Prostate gland (tissue), 2 donors: ENCODE data around the gene PHF21B. TPM values are rescaled to one million over a fixed set of nuclear protein-coding genes. Genes with fewer than 3 reads are reported as not detected.

Source experiments
- DNase-seq: peaks from one replicate; pipeline ENCODE4 v3.0.0-alpha.2; 2019; ENCODE audit warnings: low spot score
- H3K27ac ChIP-seq, 2 donors: fragments of 200-600 bp; sonication (generic); 2 replicates each; pipeline ENCODE4 v1.5.1; 2017 to 2019
- H3K27me3 ChIP-seq: fragments of 200-600 bp; sonication (generic); replicated peaks from 2 replicates; pipeline ENCODE4 v1.5.1; 2019; ENCODE audit not compliant: insufficient read depth
- H3K36me3 ChIP-seq, 2 donors: fragments of 200-600 bp; sonication (generic); 1 replicate in 1 of 2; 2 replicates in 1 of 2; pipeline versions ENCODE4 v1.5.1 to v1.8.1; 2017 to 2019
- H3K4me1 ChIP-seq: fragments of 200-600 bp; sonication (generic); replicated peaks from 2 replicates; pipeline ENCODE4 v1.5.1; 2019
- H3K4me3 ChIP-seq, 2 donors: fragments of 200-600 bp; sonication (generic); 2 replicates each; pipeline ENCODE4 v1.5.1; 2017 to 2019
- H3K9me3 ChIP-seq: fragments of 200-600 bp; sonication (generic); 2 replicates; pipeline ENCODE4 v1.5.1; 2017
- POLR2A ChIP-seq: fragments of 450-650 bp; IDR thresholded peaks from one replicate; pipeline ENCODE4 v1.6.1; 2016; ENCODE audit warnings: antibody characterized with exemption, mild to moderate bottlenecking
- POLR2AphosphoS5 ChIP-seq: sonication (generic); formaldehyde crosslinking; IDR thresholded peaks from one replicate; pipeline ENCODE4 v1.6.1; 2017; ENCODE audit warnings: antibody characterized with exemption
- WGBS: methylation state at CpG from one replicate; pipeline ENCODE4 v1.1.5; 2018; 5-methylcytosine and 5-hydroxymethylcytosine counted together
- intact Hi-C: fragments of 100-400 bp; cut with DNase I; formaldehyde crosslinking; loops from one replicate; pipeline ENCODE4 v1.14.2; 2022
- total RNA-seq, 2 donors: library from RNA; depleted of rRNA; stranded (reverse); fragments of >200 nt; gene quantifications; one replicate each; pipeline ENCODE4 v1.1.0, GENCODE V29; 2016
- TF ChIP-seq, protein P1 (sequence below), 4 experiments: fragments of 200-600 bp in 2 of 4; fragments of 450-650 bp in 2 of 4; sonication (generic) in 2 of 4; IDR thresholded peaks; 1 replicate in 3 of 4; 2 replicates in 1 of 4; pipeline ENCODE4 v1.5.1; 2016 to 2019; ENCODE audit warnings: antibody characterized with exemption in 4 of 4, mild to moderate bottlenecking in 2 of 4, moderate library complexity in 2 of 4

Gene PHF21B
- total RNA-seq, 2 donors from 2014 or later, result 9.7 to 27.3 TPM

DNA sequence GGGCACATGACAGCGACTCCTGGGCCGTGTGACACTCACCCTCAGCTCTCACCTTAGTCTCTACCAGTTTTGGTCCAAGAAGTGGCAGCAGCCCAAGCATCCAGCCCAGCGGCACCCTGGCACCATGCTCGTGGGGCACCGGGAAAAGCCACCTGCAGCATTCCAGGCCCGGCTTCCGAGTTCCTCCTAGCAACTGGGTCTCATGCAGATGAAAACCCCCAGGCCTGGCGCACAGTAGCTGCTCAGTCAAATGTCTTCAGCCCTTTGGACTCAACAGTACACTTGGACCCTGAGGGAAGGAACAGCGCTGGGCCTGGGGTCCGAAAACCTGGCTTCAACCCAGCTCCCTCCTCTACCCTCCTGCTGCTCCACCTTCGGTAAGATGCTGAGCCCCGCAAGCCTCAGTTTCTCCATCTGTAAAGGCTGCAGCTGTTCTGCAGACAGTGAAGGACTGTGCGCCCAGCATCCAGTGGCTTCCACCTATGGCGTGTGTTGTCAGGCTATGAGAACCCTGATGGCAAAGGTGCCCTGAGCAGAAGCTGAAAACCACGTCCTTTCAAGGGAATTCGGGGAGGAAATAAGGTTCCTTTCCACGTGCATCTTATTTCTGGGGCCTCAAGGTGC, 66.0 kb downstream of the PHF21B start:
- no peak overlapping the region for H3K27ac ChIP-seq
- H3K36me3 ChIP-seq, result no peaks in the 10 kb centered on the region
- no peak for DNase-seq
- WGBS, result 85% methylated on average over 17 of the region's 17 CpGs
- no peak overlapping the region for H3K4me3 ChIP-seq
- H3K4me1 ChIP-seq, result no peaks in the 10 kb centered on the region
- no peak for TF ChIP-seq POLR2A
- no peak for TF ChIP-seq POLR2AphosphoS5
- TF ChIP-seq, protein P1, sequence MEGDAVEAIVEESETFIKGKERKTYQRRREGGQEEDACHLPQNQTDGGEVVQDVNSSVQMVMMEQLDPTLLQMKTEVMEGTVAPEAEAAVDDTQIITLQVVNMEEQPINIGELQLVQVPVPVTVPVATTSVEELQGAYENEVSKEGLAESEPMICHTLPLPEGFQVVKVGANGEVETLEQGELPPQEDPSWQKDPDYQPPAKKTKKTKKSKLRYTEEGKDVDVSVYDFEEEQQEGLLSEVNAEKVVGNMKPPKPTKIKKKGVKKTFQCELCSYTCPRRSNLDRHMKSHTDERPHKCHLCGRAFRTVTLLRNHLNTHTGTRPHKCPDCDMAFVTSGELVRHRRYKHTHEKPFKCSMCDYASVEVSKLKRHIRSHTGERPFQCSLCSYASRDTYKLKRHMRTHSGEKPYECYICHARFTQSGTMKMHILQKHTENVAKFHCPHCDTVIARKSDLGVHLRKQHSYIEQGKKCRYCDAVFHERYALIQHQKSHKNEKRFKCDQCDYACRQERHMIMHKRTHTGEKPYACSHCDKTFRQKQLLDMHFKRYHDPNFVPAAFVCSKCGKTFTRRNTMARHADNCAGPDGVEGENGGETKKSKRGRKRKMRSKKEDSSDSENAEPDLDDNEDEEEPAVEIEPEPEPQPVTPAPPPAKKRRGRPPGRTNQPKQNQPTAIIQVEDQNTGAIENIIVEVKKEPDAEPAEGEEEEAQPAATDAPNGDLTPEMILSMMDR (IDR thresholded peaks at IDR 0.05), result no peak
- no peaks in the 10 kb centered on the region for H3K27me3 ChIP-seq
- H3K9me3 ChIP-seq, result no peaks in the 10 kb centered on the region
- intact Hi-C loops, result no loop called here

DNA sequence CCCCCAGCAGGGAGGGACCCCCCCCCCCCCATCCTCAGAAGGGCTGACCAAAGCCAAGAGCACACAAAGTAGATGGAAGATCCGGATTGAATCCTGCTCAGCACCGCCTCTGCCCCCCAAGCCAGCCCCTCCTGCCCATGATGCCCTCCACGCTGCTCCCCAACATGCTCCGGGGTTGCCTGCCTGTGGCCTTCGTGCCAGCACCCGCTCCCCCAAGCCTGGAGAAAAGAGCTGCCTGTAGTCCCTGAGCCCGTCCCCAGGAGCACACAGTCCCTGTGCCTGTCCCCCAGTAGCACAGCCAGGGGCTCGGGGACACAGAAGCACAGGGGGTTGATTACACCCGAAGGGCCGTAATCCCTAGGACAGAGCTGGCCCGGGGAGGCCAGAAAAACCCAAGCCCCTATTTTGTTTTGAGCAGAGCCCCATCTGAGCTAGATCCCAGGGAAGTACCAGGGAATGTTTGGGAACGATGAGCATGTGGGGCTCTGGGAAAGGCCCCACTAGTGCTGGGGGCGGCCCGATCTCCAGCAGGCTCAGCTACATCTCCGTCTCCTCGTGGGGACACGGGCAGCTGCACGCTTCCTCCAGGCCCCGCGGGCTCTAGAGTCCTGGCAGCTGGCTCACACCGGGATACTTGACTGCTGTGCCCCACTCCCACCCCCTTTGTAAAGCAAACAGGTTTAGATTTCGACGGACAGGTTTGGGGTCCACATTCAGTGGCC, 66.7 kb downstream of the PHF21B start:
- Histone ChIP-seq H3K27me3 (no peaks in the 10 kb centered on the region), H3K9me3 (no peaks in the 10 kb centered on the region), H3K36me3 (no peaks in the 10 kb centered on the region), H3K4me3 (no peak overlapping the region), H3K27ac (no peak overlapping the region), H3K4me1 (no peaks in the 10 kb centered on the region)
- DNase-seq, result no peak
- 75% methylated on average over 22 of the region's 23 CpGs for WGBS
- TF ChIP-seq, protein P1 (IDR thresholded peaks at IDR 0.05), result no peak
- TF ChIP-seq POLR2AphosphoS5, result no peak
- no peak for TF ChIP-seq POLR2A
- intact Hi-C loops, result no loop called here

DNA sequence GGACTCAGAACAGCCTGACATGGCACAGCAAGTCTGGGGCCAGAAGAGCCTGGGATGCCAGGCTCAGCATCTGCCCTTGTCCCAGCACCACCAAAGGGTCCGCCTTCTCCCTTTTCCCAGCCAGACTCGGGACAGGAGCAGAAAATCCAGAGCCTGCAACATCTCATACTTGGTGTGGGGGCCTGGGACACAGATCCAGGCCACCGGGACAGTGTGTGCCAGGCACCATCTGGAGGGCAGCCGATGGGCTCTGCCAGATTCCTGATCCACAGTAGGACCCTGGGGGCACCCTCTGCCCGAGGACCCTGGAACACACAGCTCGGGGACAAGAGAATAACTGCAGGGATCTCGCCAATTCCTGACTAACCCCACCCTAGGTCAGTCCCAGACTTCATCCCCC, 67.7 kb downstream of the PHF21B start:
- 76% methylated on average over 7 of the region's 7 CpGs for WGBS
- no peaks in the 10 kb centered on the region for H3K27me3 ChIP-seq

DNA sequence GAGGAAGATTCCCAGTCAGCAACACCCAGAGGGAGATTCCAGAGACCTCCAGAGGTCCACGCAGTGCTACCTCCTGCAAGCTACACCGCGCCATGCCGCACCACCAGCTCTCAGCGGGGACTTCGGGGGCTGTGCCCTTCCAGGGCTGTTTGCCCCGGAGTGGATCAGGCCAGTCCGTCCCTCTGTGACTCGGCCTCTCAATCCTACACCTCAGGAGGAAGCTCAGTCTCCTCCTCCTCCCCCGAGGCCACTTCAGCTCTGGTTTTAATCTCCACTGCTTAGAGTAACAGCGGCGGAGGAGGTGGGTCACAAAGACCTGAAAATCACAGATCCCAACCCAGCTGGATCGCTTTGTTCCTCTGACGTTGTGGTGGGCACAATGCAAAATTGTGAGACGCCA, 68.6 kb downstream of the PHF21B start:
- H3K36me3 ChIP-seq, result no peaks in the 10 kb centered on the region
- no peaks in the 10 kb centered on the region for H3K27me3 ChIP-seq
- no peak for DNase-seq
- no peaks in the 10 kb centered on the region for H3K9me3 ChIP-seq
- intact Hi-C loops, result no loop called here
- no peak overlapping the region for H3K4me3 ChIP-seq
- TF ChIP-seq POLR2A (no peak), POLR2AphosphoS5 (no peak)
- TF ChIP-seq, protein P1 (IDR thresholded peaks at IDR 0.05), result no peak
- no peak overlapping the region for H3K27ac ChIP-seq
- no peaks in the 10 kb centered on the region for H3K4me1 ChIP-seq
- 79% methylated on average over 15 of the region's 15 CpGs for WGBS

More for the DNA sequence above, 67.7 kb downstream of the PHF21B start:
- no peak for DNase-seq
- TF ChIP-seq POLR2AphosphoS5 (no peak), POLR2A (no peak)
- TF ChIP-seq, protein P1 (IDR thresholded peaks at IDR 0.05), result no peak
- no peak overlapping the region for H3K4me3 ChIP-seq
- H3K4me1 ChIP-seq, result no peaks in the 10 kb centered on the region
- intact Hi-C loops, result no loop called here
- H3K27ac ChIP-seq, result no peak overlapping the region
- H3K36me3 ChIP-seq, result no peaks in the 10 kb centered on the region
- no peaks in the 10 kb centered on the region for H3K9me3 ChIP-seq

DNA sequence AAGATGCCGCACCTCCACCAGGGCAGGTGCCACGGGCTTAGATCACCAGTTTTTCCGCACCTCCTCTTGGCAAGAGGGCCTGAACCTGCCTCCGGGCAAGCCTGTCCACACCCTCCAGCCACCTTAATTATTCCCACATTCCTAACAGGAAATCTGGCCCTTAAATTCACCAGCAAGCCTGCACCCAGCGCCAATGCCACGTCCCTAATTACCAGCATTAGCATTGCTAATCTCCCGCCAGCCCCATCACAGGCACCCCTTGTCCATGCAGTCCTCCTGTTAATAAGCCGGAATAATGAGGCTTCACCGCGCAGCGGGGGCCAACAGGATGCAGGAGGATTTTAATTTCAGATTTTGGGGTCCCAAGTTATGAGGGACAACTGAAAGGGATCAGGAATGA, 69.7 kb downstream of the PHF21B start:
- Histone ChIP-seq H3K27me3 (no peaks in the 10 kb centered on the region), H3K4me3 (no peak overlapping the region), H3K36me3 (no peaks in the 10 kb centered on the region), H3K4me1 (no peaks in the 10 kb centered on the region), H3K9me3 (no peaks in the 10 kb centered on the region), H3K27ac (no peak overlapping the region)
- TF ChIP-seq POLR2A (no peak), POLR2AphosphoS5 (no peak)
- TF ChIP-seq, protein P1 (IDR thresholded peaks at IDR 0.05), result no peak
- 78% methylated on average over 11 of the region's 11 CpGs for WGBS
- intact Hi-C loops, result no loop called here
- DNase-seq, result no peak
